HUES6 (cell line): ENCODE measurements around the gene HEXD.

Experiments
- H3K27ac ChIP-seq: 2 replicates; pipeline ENCODE4 v1.7.0; 2013; ENCODE audit warnings: low read depth, mild to moderate bottlenecking, low read length, inconsistent platforms
- H3K27me3 ChIP-seq: 2 replicates; pipeline ENCODE4 v1.6.1; 2013; ENCODE audit warnings: low read length; ENCODE audit not compliant: control insufficient read depth, insufficient read depth
- H3K36me3 ChIP-seq: 2 replicates; pipeline ENCODE4 v1.6.1; 2013; ENCODE audit warnings: low read length; ENCODE audit not compliant: control insufficient read depth, insufficient read depth
- H3K4me1 ChIP-seq: 2 replicates; pipeline ENCODE4 v1.6.1; 2013; ENCODE audit warnings: low read length; ENCODE audit not compliant: control insufficient read depth, insufficient read depth
- H3K4me3 ChIP-seq: 2 replicates; pipeline ENCODE4 v1.5.1; 2013; ENCODE audit warnings: low read depth, low read length
- H3K9ac ChIP-seq: one replicate; pipeline ENCODE4 v1.6.1; 2013; ENCODE audit warnings: mild to moderate bottlenecking, low read length
- H3K9me3 ChIP-seq: 2 replicates; pipeline ENCODE4 v1.6.1; 2013; ENCODE audit warnings: low read depth, low read length; ENCODE audit not compliant: control insufficient read depth, insufficient read depth

The HEXD gene

DNA sequence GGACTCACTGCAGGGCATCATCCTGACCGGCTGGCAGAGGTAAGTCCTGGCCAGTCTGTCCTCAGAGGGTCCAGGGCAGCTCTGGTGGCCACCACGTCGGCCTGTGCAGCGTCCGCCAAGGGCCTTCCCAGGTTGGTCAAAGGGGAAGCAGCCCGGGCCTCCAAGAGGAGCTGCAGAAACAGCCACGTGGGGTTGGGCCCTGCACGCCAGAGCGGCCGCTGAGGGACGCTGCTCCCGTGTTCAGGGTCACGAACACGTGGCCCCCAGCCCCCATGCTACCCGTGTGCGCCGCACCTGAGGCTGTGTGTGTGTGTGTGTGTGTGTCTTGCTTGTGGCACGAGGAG lies 19.1 kb downstream of the HEXD start:
- Histone ChIP-seq H3K36me3 (peaks cover 18% of the 10 kb centered on the region), H3K27me3 (no peaks in the 10 kb centered on the region)

DNA sequence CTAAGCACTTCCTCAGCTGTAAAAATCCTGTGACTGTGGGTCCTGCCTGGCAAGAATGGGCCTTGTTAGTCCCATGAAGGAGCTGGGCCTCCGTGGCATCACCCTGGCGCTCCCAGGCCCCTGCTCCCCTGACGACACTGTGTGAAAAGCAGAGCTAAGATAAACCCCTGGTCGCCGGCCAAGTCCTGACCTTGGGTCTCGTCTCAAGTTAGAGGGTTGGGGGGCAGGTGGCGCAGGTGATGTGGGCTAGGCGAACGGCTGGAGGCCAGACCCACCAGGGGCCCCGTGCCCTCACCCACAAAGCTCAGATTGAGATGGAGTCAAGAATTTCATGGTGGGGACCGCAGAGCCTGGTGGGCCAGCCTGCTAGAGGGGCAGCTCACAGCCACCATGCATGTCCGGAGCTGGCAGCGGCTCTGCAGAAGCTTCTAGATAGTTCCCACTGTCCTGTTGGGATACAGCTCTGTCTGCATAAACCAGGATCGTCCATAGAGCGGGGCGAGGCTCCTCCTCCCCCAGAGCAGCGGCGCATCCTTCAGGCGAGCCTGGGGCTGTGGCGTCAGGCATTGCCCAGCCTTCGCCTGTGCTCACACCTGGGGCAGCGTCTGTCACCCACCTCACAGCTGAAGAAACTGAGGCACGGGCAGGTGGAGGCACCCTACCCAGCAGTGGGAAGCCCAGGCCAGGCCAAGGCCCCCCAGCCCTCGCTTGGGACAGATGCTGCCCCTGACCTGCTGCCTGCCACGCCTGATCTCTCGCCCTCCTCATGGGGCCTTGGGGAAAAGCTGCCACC lies 20.4 kb downstream of the HEXD start:
- peaks cover 7% of the 10 kb centered on the region; the same call in 1 of the 2 replicates for H3K4me1 ChIP-seq
- no peaks in the 10 kb centered on the region for H3K9me3 ChIP-seq
- no peaks in the 10 kb centered on the region for H3K27me3 ChIP-seq
- no peak overlapping the region for H3K27ac ChIP-seq
- peaks cover 29% of the 10 kb centered on the region for H3K36me3 ChIP-seq
- H3K9ac ChIP-seq: no peak overlapping the region
- H3K4me3 ChIP-seq: no peak overlapping the region

More for the DNA sequence above, 19.1 kb downstream of the HEXD start:
- Histone ChIP-seq H3K27ac (no peak overlapping the region), H3K9ac (no peak overlapping the region), H3K4me1 (peaks cover 7% of the 10 kb centered on the region; the same call in 1 of the 2 replicates), H3K4me3 (no peak overlapping the region), H3K9me3 (no peaks in the 10 kb centered on the region)

DNA sequence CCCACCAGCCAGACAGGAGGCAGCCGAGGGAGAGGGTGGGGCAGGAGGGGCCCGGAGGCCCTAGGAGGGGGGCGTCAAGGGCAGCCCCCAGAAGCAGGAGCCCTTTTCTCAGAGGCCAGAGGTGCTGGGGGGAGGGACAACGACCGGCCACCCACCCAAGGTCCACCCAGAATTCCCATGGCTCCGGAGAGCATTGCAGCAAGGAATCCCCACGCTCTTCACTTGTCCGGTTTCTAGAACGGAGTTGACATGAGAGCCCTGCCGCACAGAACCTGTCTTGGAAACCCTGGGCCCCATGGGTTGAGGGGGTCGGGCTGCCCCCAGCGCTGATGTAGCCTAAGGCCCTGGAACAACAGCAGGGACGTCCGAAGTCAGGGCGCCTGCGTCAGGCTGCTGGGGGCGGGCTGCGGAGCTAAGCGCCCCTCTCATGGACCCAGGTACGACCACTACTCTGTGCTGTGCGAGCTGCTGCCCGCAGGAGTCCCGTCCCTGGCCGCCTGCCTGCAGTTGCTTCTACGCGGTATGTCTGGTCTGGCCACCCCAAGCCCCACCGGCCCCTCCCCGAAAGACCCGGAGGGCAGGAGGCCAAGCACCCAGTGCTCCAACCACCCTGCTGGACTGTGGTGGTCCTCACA lies 21.2 kb downstream of the HEXD start:
- no peak overlapping the region for H3K4me3 ChIP-seq
- no peak overlapping the region for H3K27ac ChIP-seq
- H3K9ac ChIP-seq: no peak overlapping the region
- H3K36me3 ChIP-seq: peaks cover 35% of the 10 kb centered on the region
- H3K9me3 ChIP-seq: no peaks in the 10 kb centered on the region
- peaks cover 7% of the 10 kb centered on the region; the same call in 1 of the 2 replicates for H3K4me1 ChIP-seq
- no peaks in the 10 kb centered on the region for H3K27me3 ChIP-seq

- Histone ChIP-seq H3K27me3 (no peaks in the 10 kb centered on the region), H3K9ac (no peak overlapping the region), H3K27ac (no peak overlapping the region), H3K9me3 (no peaks in the 10 kb centered on the region), H3K4me3 (no peak overlapping the region), H3K4me1 (peaks cover 7% of the 10 kb centered on the region; the same call in 1 of the 2 replicates), H3K36me3 (peaks cover 40% of the 10 kb centered on the region)
Measured at GRCh38 chr17:82439829-82440365, 21.8 kb downstream of the HEXD start.

- no peak overlapping the region for H3K9ac ChIP-seq
- no peaks in the 10 kb centered on the region for H3K9me3 ChIP-seq
- no peak overlapping the region for H3K4me3 ChIP-seq
- H3K27me3 ChIP-seq: no peaks in the 10 kb centered on the region
- peaks cover 7% of the 10 kb centered on the region; the same call in 1 of the 2 replicates for H3K4me1 ChIP-seq
- no peak overlapping the region for H3K27ac ChIP-seq
- peaks cover 45% of the 10 kb centered on the region for H3K36me3 ChIP-seq
Measured at GRCh38 chr17:82440469-82440981, 22.4 kb downstream of the HEXD start.

GRCh38 chr17:82440991-82441627 lies 23.0 kb downstream of the HEXD start:
- H3K9me3 ChIP-seq: no peaks in the 10 kb centered on the region
- no peak overlapping the region for H3K27ac ChIP-seq
- peaks cover 50% of the 10 kb centered on the region for H3K36me3 ChIP-seq
- H3K4me3 ChIP-seq: no peak overlapping the region
- no peak overlapping the region for H3K9ac ChIP-seq
- peaks cover 7% of the 10 kb centered on the region; the same call in 1 of the 2 replicates for H3K4me1 ChIP-seq
- H3K27me3 ChIP-seq: no peaks in the 10 kb centered on the region

DNA sequence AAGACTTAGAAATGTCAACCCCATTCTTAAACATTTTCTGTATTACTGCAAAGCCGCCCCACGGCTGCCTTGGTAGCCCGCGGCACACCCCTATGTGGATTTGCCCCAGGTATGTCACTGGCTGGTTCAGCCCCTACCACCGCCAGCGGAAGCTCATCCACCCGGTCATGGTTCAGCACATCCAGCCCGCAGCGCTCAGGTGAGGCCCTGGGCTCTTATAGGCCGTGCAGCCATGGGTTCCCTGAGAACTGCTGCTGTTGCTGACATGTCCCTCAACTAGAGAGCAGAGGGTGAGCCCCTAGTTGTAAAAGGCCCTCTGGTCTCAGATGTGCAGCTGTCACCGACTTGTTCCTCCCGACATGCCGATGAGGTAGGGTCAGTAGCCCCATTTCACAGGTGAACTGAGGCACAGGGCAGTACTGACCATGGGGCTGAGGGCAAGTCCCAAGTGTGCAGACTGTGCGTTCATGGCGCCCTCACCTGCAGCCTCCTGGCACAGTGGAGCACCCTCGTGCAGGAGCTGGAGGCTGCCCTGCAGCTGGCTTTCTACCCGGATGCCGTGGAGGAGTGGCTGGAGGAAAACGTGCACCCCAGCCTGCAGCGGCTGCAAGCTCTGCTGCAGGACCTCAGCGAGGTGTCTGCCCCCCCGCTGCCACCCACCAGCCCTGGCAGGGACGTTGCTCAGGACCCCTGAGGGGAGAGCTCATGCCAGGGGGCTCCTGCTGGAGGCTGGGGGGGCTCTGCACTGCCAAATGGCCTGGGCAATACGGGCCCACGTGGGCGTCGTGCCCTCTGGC lies 23.7 kb downstream of the HEXD start:
- Histone ChIP-seq H3K36me3 (peaks cover 54% of the 10 kb centered on the region), H3K4me1 (peaks cover 7% of the 10 kb centered on the region; the same call in 1 of the 2 replicates), H3K27me3 (no peaks in the 10 kb centered on the region), H3K27ac (no peak overlapping the region; the same call in 1 of the 2 replicates), H3K9ac (no peak overlapping the region), H3K4me3 (no peak overlapping the region), H3K9me3 (no peaks in the 10 kb centered on the region)

DNA sequence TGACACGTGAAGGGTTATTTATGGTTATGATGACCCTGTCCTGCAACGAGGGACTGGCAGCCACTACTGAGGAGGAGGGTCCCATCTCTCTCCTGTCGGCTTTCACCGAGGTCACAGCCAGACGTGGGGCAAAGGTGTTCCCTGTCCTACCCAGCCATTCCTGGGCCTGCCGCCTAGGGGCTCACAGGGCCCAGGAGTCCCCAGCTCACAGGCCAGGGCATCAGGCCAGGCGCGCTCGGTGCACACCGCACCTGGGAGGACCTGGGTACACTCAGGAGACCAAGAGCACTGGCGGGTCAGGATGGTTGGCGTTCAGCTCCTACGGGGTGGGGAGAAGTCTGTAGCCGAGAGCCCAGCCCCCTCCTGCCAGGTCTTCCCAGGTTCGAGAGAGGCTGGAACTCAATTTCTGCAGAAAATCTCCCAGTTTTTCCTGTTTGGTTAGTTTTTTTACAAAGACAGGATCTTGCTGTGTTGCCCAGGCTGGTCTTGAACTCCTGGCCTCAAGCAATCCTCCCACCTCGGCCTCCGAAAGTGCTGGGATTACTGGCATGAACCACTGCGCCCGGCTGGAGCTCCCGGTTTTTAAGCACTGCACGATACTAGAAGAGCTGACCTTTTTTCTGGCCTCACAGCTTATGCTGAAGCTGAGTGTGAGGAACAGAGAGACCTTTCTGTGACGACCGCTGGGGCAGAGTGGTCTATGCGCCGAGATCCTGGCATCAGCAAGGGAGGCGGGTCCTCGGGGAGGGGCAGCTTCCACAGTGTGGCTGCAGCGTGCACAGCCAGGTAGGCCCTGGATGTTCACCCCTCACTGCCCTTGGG lies 24.7 kb downstream of the HEXD start:
- H3K27me3 ChIP-seq: no peaks in the 10 kb centered on the region
- H3K4me1 ChIP-seq: peaks cover 7% of the 10 kb centered on the region; the same call in 1 of the 2 replicates
- no peak overlapping the region for H3K27ac ChIP-seq
- no peak overlapping the region for H3K9ac ChIP-seq
- H3K9me3 ChIP-seq: no peaks in the 10 kb centered on the region
- H3K36me3 ChIP-seq: peaks cover 48% of the 10 kb centered on the region
- H3K4me3 ChIP-seq: no peak overlapping the region

DNA sequence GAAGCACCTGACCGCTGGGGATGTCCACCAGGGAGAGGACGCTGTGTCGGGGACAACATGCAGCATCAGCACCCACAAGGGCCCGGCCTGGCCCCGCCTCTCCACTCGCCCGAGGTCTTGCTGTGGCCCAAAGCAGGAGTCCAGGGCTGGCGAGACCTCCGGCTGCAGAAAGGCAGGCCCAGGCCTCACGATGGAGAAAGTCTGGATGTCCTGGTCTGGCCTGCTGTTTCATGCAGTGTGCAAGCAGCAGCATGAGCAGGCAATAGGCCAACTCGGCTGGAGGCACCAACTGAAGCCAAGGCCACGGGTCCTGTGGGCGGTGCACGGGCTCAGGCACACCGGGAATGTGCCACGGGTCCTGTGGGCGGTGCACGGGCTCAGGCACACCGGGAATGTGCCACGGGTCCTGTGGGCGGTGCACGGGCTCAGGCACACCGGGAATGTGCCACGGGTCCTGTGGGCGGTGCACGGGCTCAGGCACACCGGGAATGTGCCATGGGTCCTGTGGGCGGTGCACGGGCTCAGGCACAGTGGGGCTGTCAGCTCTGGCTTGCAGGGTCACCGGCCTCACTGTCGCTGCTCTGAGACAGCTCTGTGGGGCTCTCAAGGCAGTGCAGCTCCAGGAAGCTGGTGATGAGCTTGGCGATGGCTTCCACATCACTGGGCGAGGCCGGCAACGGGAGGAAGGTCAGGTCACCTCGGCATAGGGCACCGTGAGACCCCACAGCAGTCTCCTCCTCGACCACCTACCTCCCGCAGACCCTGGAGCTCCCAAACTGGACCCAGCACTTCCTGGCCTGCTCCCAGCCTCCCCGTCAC lies 25.5 kb downstream of the HEXD start:
- no peak overlapping the region for H3K9ac ChIP-seq
- H3K4me1 ChIP-seq: peaks cover 7% of the 10 kb centered on the region; the same call in 1 of the 2 replicates

More for the DNA sequence above, 25.5 kb downstream of the HEXD start:
- Histone ChIP-seq H3K27ac (no peak overlapping the region), H3K27me3 (no peaks in the 10 kb centered on the region), H3K4me3 (no peak overlapping the region), H3K9me3 (no peaks in the 10 kb centered on the region), H3K36me3 (peaks cover 50% of the 10 kb centered on the region)
